K562 (cell line): ENCODE measurements around the gene CHSY1.

ENCODE experiments used
- NBN ChIP-seq: fragments of 450-650 bp; IDR thresholded peaks from 2 replicates; pipeline ENCODE4 v1.6.1; 2016; ENCODE audit warnings: low read depth, mild to moderate bottlenecking
- NFIC ChIP-seq: fragments of 450-650 bp; IDR thresholded peaks from 2 replicates; pipeline ENCODE4 v1.6.1; 2017; ENCODE audit warnings: mild to moderate bottlenecking, inconsistent platforms
- NFIX ChIP-seq: fragments of 250-450 bp; sonication (Bioruptor Pico); IDR thresholded peaks from 2 replicates; pipeline ENCODE4 v1.4.0; 2020; ENCODE audit warnings: low read depth, mild to moderate bottlenecking, moderate library complexity
- POLR2A ChIP-seq: fragments of 450-650 bp; conservative IDR thresholded peaks from 2 replicates; pipeline ENCODE4 v1.6.1; 2016
- RUNX1 ChIP-seq: sonication (generic); IDR thresholded peaks from 2 replicates; pipeline ENCODE4 v1.6.1; 2016; ENCODE audit warnings: antibody characterized with exemption, low read depth
- SOX6 ChIP-seq: fragments of 450-650 bp; IDR thresholded peaks from 2 replicates; pipeline ENCODE4 v1.6.1; 2014; ENCODE audit warnings: mild to moderate bottlenecking
- TAF1 ChIP-seq: IDR thresholded peaks from 2 replicates; pipeline ENCODE4 v1.6.1; 2011; ENCODE audit warnings: mild to moderate bottlenecking, low read length, moderate library complexity; ENCODE audit not compliant: insufficient read depth, control insufficient read depth, severe bottlenecking; ENCODE audit errors: extremely low read depth
- ZNF232 ChIP-seq: sonication (generic); formaldehyde crosslinking; IDR thresholded peaks from 2 replicates; pipeline ENCODE4 v1.8.0; 2022; ENCODE audit warnings: mild to moderate bottlenecking, missing genetic modification reagents
- ZNF239 ChIP-seq: fragments of 250-450 bp; sonication (Bioruptor Pico); IDR thresholded peaks from 2 replicates; pipeline ENCODE4 v1.4.0; 2020; ENCODE audit warnings: mild to moderate bottlenecking
- TF ChIP-seq, protein P1 (sequence below), 3 experiments: IDR thresholded peaks in 2 of 3; conservative IDR thresholded peaks in 1 of 3; 2 replicates each; pipeline ENCODE4 v1.5.1; 2011 to 2012; ENCODE audit warnings: low read length in 3 of 3, mild to moderate bottlenecking in 3 of 3, control low read depth in 2 of 3, improper control_type of control experiment in 1 of 3, inconsistent platforms in 1 of 3, low read depth in 1 of 3, mixed read lengths in 1 of 3, moderate library complexity in 1 of 3; ENCODE audit not compliant: insufficient read depth in 2 of 3
- TF ChIP-seq, protein P2 (sequence below): fragments of 450-650 bp; IDR thresholded peaks from 2 replicates; pipeline ENCODE4 v1.6.1; 2016; ENCODE audit warnings: antibody characterized with exemption

DNA sequence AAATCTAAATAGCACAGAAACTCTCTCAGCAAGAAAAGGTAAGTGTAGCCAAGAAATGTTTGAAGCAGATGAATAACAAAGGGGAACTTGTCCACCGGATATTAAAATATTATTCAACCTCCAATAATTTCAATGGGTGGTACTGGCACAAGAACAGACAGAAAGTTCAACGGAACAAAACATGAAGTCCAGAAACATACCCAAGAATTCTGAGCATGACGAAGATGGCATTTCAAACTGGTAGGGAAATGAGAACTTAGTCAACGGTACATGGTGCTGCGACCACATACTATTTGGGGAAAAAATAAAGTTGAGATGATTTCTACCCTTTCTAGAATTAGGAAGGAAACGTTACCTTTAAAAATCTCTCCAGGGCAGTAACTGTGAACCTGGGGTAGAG lies 5.5 kb downstream of the CHSY1 start:
- TF ChIP-seq, protein P1, sequence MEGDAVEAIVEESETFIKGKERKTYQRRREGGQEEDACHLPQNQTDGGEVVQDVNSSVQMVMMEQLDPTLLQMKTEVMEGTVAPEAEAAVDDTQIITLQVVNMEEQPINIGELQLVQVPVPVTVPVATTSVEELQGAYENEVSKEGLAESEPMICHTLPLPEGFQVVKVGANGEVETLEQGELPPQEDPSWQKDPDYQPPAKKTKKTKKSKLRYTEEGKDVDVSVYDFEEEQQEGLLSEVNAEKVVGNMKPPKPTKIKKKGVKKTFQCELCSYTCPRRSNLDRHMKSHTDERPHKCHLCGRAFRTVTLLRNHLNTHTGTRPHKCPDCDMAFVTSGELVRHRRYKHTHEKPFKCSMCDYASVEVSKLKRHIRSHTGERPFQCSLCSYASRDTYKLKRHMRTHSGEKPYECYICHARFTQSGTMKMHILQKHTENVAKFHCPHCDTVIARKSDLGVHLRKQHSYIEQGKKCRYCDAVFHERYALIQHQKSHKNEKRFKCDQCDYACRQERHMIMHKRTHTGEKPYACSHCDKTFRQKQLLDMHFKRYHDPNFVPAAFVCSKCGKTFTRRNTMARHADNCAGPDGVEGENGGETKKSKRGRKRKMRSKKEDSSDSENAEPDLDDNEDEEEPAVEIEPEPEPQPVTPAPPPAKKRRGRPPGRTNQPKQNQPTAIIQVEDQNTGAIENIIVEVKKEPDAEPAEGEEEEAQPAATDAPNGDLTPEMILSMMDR (IDR thresholded peaks at IDR 0.05 in 2 of 3, conservative IDR thresholded peaks at IDR 0.05 in 1 of 3; ENCODE audit: insufficient read depth in 2 of 3, low read depth in 1 of 3, low read length in 3 of 3): no peak
- TF ChIP-seq, protein P2, sequence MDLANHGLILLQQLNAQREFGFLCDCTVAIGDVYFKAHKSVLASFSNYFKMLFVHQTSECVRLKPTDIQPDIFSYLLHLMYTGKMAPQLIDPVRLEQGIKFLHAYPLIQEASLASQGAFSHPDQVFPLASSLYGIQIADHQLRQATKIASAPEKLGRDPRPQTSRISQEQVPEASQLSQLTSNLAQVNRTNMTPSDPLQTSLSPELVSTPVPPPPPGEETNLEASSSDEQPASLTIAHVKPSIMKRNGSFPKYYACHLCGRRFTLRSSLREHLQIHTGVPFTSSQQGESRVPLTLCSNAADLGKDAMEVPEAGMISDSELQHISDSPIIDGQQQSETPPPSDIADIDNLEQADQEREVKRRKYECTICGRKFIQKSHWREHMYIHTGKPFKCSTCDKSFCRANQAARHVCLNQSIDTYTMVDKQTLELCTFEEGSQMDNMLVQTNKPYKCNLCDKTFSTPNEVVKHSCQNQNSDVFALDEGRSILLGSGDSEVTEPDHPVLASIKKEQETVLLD: no peak
- TF ChIP-seq NFIX (CRISPR knock-in tag): no peak
- no peak for TF ChIP-seq ZNF232 (CRISPR knock-in tag)
- TF ChIP-seq NFIC: no peak
- TF ChIP-seq SOX6: no peak
- TF ChIP-seq POLR2A: no peak
- TF ChIP-seq NBN: no peak
- TF ChIP-seq TAF1: no peak
- no peak for TF ChIP-seq ZNF239 (CRISPR knock-in tag)
- no peak for TF ChIP-seq RUNX1
